EH (cell line): Measurements from ENCODE around the gene POLD2.

Experiments
- DNase-seq: peaks from one replicate; pipeline ENCODE4 v3.0.0-alpha.2; 2015; ENCODE audit warnings: low read depth

POLD2 gene

GRCh38 chr7:44101966-44102845 is 21.1 kb downstream of the POLD2 start:
- DNase-seq = peak; percentile 95

GRCh38 chr7:44101303-44101965 is 21.9 kb downstream of the POLD2 start:
- no peak for DNase-seq

- DNase-seq = peak; percentile 87
These were observed 22.7 kb downstream of the POLD2 start for GRCh38 chr7:44100458-44101302.

GRCh38 chr7:44099669-44100068 is 23.7 kb downstream of the POLD2 start:
- no peak for DNase-seq

GRCh38 chr7:44098092-44099068 is 25.0 kb downstream of the POLD2 start:
- no peak for DNase-seq

- DNase-seq = no peak
These were observed 26.1 kb downstream of the POLD2 start for GRCh38 chr7:44097064-44097932.

- no peak for DNase-seq
These were observed 26.9 kb downstream of the POLD2 start for GRCh38 chr7:44096326-44096881.

GRCh38 chr7:44095781-44096180 is 27.6 kb downstream of the POLD2 start:
- DNase-seq = no peak

- DNase-seq = no peak
These were observed 28.3 kb downstream of the POLD2 start for GRCh38 chr7:44094883-44095592.

GRCh38 chr7:44094365-44094764 is 29.0 kb downstream of the POLD2 start:
- DNase-seq = no peak

GRCh38 chr7:44093102-44093641 is 30.2 kb downstream of the POLD2 start:
- DNase-seq = no peak

- peak; percentile 99 for DNase-seq
These were observed 35.2 kb downstream of the POLD2 start for GRCh38 chr7:44087911-44088838.

GRCh38 chr7:44086627-44087026 is 36.7 kb downstream of the POLD2 start:
- no peak for DNase-seq

- no peak for DNase-seq
These were observed 37.8 kb downstream of the POLD2 start for GRCh38 chr7:44085546-44085945.

- peak; percentile 79 for DNase-seq
These were observed 38.6 kb downstream of the POLD2 start for GRCh38 chr7:44084701-44085100.

GRCh38 chr7:44083796-44084195 is 39.6 kb downstream of the POLD2 start:
- DNase-seq = no peak

- peak; percentile 100 for DNase-seq
These were observed 40.7 kb downstream of the POLD2 start for GRCh38 chr7:44082541-44083207.
